DMS79 treated with DMSO at 0.1 percent for 48 hours (cell line): ENCODE results near the gene LKAAEAR1.

Experiments
- DNase-seq: peaks from one replicate; lab custom pipeline; 2025; lab: John Stamatoyannopoulos, UW

The LKAAEAR1 gene

DNA sequence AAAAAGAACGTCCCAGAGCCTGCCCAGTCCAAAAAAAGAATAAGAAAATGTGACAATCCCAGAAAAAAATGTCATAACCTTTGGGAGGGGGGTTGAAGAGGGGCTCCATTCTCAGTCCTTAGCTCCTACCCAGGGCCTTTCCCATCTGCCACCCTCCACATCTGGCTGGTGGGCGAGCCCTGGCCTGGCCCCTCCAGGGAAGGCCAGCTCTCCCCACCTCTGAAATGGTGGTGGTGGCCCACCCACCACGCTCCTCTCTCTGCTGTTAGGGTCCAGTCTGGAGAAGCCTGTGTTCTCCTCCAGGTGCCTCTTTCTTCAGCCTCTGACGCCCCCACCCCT lies 5.3 kb downstream of the LKAAEAR1 start:
- no peak for DNase-seq

DNA sequence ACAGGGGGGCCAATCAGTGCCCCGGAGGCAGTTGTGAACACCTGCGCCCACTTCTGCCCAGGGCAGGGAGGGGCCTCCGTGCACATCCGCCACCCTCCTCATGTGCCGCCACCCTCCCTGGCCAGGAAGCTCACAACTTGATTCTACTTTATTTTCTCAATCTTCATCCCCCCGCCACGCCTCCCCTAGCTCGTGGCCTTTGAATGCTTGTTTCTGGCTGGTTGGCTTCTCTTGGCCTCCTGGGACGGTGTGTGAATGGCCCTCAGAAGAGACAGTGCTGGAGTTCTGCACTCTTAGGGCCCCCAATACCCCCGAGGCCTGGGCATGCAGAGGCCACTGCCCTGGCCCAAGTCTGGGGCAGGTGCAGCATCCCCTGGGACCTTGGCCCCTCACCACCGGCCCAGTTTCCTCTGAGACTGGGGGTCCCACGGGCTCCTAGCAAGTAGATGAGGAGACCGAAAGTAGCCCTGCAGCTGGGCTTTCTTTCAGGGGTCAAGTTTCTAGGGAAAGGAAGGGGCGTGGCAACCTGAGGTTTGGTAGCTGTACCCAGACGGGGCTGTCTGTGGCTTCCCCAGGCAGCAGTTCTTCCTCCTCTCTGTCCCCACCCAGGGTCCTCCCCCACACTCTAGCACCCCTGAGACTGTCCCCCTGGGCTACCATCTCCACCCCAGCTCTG lies 6.2 kb downstream of the LKAAEAR1 start:
- DNase-seq, result peak; percentile 88

DNA sequence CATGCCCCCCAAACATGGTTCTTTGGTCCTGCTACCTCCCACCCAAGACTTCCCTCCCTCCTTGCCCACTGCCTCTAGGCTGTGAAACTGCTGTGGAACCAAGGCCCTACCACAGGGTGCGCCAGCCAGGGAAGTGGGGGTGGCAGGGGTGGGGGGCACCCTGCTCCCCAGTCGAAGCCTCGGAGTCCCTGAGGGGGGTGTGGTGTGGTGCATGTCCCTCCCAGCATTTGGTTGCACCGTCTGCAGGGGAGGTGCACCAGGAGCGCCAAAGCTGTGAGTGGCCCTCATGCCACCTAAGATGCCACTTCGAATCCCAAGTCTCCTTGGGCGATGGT lies 6.7 kb downstream of the LKAAEAR1 start:
- no peak for DNase-seq

DNA sequence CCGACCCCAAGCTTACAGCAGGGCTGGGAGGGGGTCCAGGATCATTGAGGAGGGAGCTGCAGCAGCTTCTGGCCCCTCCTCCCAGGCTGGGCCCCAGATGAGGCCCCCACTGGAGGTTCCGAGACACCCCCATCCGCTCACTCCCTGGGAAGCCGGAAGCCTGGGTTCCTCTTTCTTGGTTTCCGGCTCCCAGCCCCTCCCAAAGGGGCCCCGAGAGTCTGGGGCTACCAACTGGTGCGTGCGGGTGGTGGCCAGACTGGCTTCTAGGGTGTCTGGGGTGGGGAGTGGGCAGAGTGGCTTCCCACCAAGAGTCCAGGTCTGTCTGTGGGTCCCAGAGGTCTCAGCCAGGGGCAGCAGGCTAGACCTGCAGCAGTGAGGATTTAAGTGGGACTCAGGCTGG lies 7.1 kb downstream of the LKAAEAR1 start:
- no peak for DNase-seq

DNA sequence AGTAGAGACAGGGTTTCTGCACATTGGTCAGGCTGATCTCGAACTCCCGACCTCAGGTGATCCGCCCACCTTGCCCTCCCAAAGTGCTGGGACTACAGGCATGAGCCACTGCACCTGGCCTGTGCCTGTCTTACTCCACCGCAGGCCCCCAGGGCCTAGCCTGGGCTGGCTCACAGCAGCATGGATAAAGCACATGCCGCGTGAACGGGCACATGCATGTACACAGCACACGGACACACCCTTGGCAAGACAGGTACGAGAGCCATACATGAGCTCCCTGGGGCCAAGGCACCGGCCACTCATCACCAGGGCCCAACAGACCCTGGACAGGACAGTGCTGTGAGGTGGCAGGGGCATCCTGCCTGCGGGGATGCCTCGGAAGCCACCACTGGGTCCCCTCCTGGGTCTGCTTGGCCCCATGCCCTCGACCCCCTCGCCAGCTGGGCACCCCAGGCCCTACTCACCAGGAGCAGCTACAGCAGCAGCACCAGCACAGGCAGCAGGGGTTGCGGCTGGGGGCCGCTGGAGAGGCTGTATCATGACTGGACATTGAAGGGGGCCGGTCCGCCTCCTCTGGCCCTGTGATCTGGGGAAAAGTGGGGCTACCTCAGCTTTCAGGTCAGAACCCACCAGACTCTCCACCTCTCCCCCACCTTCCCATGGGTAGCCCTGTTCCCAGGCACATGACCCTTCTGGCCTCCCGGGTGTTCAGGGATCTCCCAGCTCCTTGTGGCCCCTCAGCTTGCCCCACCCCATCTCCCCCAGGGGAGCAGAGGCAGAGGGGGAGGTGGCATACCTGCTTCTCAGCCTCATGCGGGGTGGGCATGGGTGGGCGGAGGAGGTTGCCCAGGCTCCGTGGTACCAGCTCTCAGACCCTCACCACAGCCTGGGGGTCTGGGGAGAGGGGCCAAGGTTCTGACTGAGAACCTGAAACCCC lies 7.9 kb downstream of the LKAAEAR1 start:
- DNase-seq, result no peak

DNA sequence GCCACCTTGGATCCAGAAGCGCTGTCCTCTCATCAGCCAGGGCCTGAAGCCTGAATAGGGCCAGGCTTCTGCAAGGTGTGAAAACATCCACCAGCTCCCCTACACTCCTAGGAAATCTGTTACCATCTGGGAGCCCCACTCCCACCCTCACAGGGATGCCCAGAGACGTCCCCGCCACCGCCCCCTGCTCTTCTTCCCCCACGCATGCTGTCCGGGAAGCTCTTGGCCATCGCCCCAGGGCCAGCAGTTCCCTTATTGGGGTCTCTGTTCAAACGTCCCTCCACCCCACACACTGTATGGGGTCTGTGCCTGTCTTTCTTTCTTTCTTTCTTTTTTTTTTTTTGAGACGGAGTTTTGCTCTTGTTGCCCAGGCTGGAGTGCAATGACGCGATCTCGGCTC lies 8.6 kb downstream of the LKAAEAR1 start:
- DNase-seq, result no peak

DNA sequence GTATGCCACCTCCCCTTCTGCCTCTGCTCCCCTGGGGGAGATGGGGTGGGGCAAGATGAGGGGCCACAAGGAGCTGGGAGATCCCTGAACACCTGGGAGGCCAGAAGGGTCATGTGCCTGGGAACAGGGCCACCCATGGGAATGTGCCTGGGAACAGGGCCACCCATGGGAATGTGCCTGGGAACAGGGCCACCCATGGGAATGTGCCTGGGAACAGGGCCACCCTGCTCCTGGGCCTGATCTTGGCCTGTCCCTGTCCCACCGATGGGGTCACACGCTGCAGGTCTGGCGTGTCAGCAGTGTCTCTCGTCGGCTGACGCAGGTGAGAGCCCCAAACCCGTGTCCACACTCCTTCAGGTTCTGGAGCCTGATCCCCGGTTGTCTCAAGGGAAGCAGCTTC lies 9.2 kb downstream of the LKAAEAR1 start:
- DNase-seq, result no peak

DNA sequence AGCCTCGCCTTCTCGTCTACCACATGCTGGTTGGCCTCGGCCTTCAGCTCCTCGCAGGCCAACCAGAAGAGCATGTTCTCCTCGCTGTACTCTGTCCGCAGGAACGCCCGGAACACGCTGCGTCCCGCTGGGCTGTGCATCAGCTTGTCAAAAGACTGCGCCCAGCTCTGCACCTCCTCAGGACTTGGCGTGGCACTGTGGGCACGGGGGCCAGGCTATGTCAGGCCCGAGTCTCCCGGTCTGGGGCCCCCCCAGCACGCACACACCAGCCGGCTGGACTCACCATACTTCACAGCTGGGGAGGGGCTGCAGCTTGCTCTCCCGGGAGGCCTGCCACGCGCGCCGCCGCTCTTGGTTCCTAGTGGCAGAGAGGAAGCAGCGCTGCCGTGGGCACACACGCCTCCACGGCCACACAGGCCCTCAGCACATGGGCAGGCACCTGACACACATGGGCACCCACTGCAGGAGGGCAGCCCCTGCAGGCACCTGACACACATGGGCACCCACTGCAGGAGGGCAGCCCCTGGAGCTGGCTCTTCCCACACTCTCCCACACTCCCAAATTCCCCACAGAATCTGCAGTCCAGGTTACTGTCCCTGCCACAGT lies 9.9 kb downstream of the LKAAEAR1 start:
- no peak for DNase-seq

DNA sequence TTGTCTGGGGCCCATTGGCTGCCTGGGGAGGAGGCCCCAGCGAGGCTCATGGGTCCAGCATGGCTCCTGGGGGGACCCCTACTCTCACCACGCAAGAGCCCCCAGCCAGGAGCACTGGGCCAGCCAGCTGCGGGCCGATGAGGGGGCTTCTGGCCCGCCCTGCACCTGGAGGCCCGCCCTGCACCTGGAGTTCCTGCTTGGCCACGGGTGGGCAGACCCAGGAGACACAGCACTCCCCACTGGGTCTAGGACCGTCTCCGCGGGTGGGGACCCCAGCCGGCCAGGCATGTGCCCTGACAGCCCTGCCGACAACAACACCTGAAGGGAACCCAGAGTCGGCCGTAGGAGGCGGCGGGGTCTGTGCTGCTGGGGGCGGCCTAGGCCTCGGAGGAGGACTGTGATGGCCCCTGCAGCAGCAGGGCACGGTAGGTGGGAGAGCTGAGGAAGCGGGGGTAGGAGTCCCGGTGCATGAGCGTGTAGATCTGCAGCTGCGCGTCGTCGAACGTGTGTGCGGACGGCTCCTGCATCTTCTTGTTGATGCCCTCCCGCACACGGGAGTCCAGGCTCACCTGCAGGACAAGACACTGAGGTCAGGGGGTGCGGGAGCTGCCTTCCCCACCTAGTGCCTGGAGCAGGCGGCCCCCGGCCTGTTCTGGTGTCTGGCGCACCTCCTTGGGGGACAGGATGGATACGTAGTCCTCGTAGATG lies 10.6 kb downstream of the LKAAEAR1 start:
- DNase-seq, result no peak

DNA sequence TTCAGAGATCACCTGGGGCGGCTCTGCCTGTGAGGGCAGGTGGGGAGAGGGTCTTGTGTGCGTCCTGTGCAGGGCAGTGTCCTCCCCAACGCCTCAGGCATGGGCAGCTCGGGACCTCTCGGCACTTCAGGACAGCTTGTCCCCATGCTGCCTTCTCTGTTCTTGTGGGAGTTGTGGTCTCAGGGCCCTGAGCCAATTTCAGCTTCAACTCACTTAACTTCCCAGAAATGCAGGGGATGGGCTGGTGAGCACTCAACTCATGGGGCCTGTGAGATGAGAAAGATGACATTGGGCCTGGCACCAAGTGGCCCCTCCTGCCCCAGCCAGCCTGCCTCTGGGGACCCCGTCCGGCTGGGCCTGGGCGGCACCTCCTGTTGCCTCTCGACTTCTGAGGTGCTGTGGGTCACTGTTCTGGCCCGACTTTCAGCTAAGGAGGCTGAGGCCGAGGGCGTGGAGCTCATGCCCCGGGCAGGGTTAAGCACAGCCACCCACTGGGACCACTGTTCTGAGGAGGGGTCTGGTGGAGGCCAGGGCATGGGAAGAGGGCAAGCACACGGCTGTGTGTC lies 11.6 kb downstream of the LKAAEAR1 start:
- DNase-seq, result no peak

DNA sequence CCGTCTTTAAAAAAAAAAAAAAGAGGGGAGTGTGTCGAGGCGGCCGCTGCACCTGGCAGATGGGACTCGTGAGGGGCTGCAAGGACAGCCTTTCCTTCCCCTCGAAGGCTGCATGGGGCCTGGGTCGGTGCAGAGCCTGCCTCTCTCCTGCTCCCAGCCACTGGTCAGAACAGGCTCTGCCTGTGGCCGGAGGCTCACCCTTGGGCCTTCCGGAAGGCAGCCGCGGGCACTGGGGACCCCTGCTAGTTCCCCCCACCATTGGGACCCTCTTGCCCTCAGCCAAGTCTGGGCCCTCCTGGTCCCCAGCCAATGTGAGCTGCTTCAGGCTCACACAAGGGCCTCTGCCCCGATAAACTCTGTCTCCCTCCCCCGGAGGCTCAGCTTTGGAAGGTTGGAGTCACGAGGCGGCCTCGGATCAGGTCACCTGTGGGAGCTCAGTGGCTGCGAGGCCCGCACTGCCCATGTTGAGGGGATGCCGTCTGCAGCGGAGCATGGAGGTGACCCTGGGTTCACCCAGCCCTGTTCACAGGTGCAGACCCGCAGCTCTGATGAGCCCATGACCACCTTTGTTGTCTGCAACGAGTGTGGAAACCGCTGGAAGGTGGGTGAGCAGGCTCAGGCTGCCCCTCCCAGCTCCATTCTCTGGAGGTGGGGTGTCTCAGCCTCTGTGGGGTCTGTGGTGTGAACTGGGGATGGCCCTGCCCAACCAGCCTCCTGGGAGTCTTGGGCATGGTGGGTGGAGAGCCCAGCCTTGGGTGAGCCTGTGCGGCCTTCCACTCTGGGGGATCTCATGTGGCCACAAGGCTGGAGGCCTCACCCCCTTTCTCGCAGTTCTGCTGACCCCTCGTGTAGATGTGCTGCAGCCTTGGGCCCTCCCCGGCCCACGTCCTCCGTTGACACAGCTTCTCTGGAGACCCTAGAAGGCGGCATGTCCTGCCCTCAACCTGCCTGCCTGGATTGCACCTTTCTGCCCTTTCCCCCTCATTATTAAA lies 12.6 kb downstream of the LKAAEAR1 start:
- DNase-seq, result no peak

DNA sequence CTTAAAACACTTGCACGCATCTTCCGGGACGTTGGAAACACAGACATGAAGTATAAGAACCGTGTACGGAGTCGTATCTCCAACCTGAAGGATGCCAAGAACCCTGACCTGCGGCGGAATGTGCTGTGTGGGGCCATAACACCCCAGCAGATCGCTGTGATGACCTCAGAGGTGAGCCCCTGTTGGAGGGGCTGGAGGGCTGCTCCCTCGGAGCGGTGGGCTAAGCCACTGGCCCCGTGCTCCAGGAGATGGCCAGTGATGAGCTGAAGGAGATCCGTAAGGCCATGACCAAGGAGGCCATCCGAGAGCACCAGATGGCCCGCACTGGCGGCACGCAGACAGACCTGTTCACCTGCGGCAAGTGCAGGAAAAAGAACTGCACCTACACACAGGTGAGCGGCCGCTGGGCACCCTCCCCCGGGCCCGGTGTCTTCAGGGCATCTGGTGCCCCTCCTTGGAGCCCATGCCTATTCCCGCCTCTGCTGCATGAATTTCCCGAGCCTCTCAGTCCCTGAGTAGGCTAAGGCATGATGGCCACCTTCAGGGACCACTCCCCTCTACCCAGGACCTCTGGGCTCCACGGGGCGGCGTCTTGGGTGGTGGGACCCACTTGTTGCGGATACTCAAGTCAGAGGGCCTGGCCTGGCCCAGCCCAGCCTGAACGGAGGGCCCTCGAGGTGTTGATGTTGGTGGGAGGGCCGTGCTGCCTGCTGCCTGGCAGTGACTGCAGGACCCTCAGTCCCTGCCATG lies 13.8 kb downstream of the LKAAEAR1 start:
- no peak for DNase-seq

DNA sequence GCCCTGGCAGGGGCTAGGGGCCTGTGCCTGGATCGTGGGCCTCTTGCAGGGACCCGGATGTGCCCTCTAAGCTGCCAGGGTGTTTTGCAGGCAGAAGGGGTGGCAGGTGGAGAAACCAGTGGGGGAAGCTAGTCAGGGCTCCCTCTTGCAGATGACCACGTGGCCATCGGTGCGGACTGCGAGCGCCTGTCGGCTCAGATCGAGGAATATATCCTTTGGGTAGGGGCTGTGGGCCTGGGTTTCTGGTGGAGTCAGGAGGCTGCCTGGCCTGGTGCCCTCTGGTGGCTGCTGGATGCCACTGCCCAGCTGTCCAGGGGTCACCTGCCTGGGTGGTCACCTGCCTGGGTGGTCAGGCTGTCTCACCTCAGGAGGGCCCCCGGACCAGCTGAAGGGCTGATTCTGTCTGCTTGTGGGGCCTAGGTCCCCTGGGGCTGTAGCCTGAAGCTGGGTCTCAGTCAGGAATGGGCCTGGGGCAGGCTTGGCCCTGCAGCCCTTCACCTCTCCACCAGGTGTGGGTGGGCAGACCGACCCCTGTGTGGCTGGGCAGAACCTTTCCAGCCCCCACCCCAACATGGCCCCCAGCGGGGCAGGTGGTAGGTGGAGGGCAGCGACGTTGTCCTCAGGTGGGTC lies 14.5 kb downstream of the LKAAEAR1 start:
- DNase-seq, result no peak

DNA sequence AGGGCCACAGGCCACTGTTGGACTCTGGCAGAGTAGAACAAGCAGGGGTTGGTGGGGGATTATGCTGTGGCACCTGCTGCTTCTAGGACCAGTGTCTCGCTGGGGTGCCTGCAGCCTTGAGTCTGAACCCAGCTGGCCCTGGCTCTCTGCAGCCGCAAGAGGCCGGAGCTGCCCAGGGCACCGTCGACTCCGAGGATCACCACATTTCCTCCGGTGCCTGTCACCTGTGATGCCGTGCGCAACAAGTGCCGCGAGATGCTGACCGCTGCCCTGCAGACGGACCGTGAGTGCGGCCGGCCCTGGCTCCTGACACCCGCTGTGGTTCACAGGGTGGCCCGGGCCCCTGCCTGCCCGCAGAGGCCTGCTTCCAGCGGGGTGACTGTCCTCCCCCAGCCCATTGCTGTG lies 15.0 kb downstream of the LKAAEAR1 start:
- DNase-seq, result no peak

DNA sequence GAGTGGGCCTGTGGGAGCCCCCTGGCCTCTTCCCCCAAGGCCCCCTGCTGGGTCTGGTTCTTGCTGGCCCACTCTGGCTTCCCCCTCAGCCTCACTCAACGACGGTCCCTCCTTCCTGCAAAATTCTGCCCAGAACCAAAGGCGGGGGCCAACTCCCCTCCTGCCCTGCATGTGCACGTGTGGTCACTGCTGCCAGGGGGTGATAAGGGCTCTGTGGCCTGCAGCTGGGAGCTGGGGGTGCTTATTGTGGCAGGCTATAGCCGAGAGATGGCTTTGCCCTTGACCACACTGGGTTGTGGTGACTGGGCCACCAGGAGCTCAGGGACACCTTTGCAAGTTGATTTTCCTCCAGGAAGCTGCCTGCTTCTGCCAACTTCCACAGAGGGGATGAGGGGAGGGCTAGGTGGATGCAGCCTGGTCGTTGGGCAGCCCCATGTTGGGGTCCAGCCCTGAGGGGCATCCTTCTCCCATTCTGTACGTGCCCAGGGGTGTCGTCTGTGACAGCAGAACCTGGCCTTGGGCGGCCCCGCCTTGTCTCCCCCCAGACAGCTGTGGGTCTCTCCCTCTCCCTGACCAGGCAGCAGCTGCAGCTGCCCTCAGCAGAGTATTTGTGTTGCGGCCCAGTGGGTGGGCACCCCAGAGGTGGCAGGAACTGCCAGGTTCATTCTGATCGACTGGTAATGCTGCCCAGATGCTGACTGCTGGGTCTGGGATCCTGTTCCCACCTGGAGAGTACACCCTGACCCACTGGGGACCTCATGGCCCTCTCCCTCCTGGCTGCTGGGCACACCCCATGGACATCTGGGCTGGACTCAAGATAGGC lies 15.6 kb downstream of the LKAAEAR1 start:
- no peak for DNase-seq

DNA sequence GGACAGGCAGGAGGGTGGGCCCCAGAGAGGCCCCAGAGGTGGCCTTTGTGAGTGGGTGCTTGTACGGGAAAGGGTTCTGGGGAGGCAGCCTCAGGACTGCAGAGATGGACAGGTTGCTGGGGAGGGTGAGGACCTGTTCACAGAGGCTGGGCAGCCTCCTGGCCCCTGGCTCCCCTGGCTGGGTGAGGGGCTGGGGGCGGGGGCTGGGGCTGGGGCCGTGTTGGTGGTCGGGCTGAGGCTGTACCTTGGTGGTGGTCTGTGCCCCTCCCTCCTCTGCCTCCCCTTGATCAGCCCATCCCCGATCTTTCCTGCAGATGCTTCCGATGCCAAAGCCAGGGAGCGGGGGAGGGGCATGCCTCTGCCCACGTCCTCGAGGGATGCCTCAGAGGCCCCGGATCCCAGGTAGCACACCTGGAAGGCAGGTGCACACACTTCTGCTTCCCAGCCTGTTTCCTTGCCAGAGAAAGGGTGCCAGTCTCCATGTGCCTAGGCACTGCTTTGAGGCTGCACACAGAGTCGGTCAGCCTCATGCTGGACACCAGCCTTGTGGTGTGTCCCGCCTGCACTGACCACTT lies 16.4 kb downstream of the LKAAEAR1 start:
- no peak for DNase-seq

DNA sequence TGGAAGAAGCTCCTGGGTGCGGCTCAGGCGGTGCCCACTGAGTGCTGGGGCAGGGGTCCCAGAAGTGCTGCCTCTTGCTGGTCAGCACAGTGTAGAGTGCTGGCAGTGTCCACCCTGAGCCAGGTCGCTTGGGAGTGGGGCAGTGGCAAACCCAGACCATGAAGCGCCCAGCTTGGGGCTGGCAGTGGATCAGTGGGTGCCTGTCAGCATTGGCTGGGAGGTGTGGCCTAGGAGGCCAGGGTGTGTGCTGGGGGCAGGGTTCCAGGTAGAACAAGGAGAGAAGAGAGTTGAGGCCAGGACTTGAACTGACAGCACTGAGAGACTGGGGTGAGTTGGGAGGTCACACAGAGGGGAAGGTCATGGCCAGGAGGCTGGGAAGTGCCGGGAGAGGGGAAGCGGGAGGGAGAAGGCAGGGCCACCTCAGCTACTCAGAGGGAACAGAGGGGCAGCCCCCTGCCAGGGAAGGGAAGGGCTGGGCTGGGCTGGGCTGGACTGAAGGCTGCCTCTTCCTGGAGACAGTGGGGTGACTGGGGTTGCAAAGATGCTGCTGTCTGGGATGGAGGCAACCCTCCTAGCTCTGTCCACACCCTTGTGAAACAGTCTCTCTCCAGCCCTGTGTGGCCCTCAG lies 17.1 kb downstream of the LKAAEAR1 start:
- no peak for DNase-seq

DNA sequence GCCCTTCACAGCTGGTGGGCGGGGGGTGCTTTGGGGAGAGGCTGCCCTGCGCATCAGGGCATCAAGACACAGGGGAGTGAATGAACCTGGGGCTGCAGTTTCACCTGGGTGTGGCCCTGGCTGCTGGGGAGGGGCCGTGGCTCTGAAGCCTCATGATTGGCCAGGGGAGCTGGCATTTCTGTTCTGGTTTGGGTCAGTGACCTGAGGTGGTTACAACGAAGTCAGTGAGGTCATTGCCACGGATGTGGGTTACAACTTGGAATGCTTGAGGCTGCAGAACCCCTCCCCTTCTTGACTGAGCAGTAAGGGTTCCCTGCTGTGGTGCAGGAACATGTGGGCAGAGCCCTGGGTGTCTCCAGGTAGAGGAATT lies 18.2 kb downstream of the LKAAEAR1 start:
- no peak for DNase-seq
